PC-3 (cell line): ENCODE results near the gene SLC6A3.

ENCODE experiments used
- CTCF ChIP-seq: fragments of 300-600 bp; sonication (generic); conservative IDR thresholded peaks from 2 replicates; pipeline ENCODE4 v1.5.1; 2017; ENCODE audit warnings: antibody characterized with exemption, low read depth, mild to moderate bottlenecking, low read length
- EZH2 ChIP-seq: fragments of 300-600 bp; sonication (generic); IDR thresholded peaks from one replicate; pipeline ENCODE4 v1.6.1; 2017; ENCODE audit warnings: antibody characterized with exemption, mild to moderate bottlenecking, low read length; ENCODE audit not compliant: unreplicated experiment

DNA sequence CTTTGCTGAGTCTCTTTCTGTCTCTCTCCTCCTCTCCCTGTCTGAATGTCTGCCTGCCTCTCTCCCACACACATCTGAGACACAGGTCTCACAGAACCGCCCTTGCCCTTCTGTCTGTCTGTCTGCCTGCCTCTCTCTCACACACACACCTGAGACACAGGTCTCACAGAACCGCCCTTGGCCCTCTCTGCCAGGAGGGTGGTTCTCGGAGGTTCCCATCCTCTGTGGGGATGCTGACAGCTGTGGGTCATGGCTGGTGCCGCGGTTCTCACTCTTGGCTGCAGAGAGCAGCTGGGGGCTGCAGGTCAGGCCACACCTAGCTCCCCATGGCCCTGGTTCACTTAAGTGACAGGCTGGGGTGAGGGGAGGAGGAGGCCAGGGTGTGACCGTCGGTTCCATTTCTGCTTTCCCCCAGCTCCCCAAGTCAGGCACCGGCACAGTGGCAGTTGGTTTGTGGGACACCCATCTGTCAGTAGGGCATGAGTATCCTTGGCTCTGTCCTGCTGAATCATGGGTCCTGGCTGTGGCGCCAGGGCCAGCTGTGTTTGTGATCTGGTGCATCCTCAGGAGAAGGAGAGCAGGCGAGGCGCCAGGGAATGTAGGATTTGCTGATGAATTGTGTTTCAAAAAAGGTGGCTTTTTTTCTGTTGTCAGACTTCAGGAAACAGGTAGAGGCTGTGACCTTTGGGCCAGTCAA lies 58.0 kb downstream of the SLC6A3 start:
- TF ChIP-seq CTCF (no peak), EZH2 (no peak)
